GM19240 (cell line): ENCODE measurements around the gene MPZL3.

ENCODE experiments used
- DNase-seq: peaks from one replicate; pipeline ENCODE4 v3.0.0; 2011; ENCODE audit warnings: low spot score; ENCODE audit not compliant: insufficient read length

MPZL3 gene

GRCh38 chr11:118251858-118252652 lies at the start of gene MPZL3:
MPZL3 (minus strand) TSS chr11:118252365; CDS start chr11:118252294, 71 bp downstream.
- DNase-seq = peak; percentile 71

GRCh38 chr11:118301600-118302195 lies 49.5 kb upstream of the MPZL3 start:
- DNase-seq = no peak

- DNase-seq = no peak
These were observed 43.8 kb upstream of the MPZL3 start for GRCh38 chr11:118295815-118296454.

- no peak for DNase-seq
These were observed 43.0 kb upstream of the MPZL3 start for GRCh38 chr11:118295199-118295598.

GRCh38 chr11:118294053-118294452 lies 41.9 kb upstream of the MPZL3 start:
- DNase-seq = no peak

- DNase-seq = no peak
These were observed 39.4 kb upstream of the MPZL3 start for GRCh38 chr11:118291477-118292135.

GRCh38 chr11:118290923-118291322 lies 38.8 kb upstream of the MPZL3 start:
- DNase-seq = no peak

GRCh38 chr11:118289401-118289800 lies 37.2 kb upstream of the MPZL3 start:
- DNase-seq = no peak

- DNase-seq = no peak
These were observed 34.8 kb upstream of the MPZL3 start for GRCh38 chr11:118287006-118287405.

GRCh38 chr11:118286545-118286944 lies 34.4 kb upstream of the MPZL3 start:
- DNase-seq = no peak

- DNase-seq = no peak
These were observed 31.7 kb upstream of the MPZL3 start for GRCh38 chr11:118283756-118284350.

GRCh38 chr11:118283037-118283636 lies 31.0 kb upstream of the MPZL3 start:
- DNase-seq = no peak

GRCh38 chr11:118282606-118283005 lies 30.4 kb upstream of the MPZL3 start:
- no peak for DNase-seq

GRCh38 chr11:118281284-118281683 lies 29.1 kb upstream of the MPZL3 start:
- DNase-seq = no peak

- no peak for DNase-seq
These were observed 25.1 kb upstream of the MPZL3 start for GRCh38 chr11:118277312-118277711.

- no peak for DNase-seq
These were observed 24.3 kb upstream of the MPZL3 start for GRCh38 chr11:118276422-118276821.

GRCh38 chr11:118275176-118275575 lies 23.0 kb upstream of the MPZL3 start:
- DNase-seq = no peak

GRCh38 chr11:118274186-118274585 lies 22.0 kb upstream of the MPZL3 start:
- DNase-seq = no peak

- DNase-seq = no peak
These were observed 19.8 kb upstream of the MPZL3 start for GRCh38 chr11:118272001-118272400.

- DNase-seq = no peak
These were observed 15.3 kb upstream of the MPZL3 start for GRCh38 chr11:118267486-118267885.

GRCh38 chr11:118265954-118266353 lies 13.8 kb upstream of the MPZL3 start:
- DNase-seq = no peak
